HG03469 (cell line): Measurements from ENCODE around the gene NHLRC1.

Source experiments
- ATAC-seq: cut with Tn5 transposase; IDR thresholded peaks from one replicate; pipeline ENCODE4 v1.9.1; 2021; ENCODE audit warnings: mild to moderate bottlenecking, moderate library complexity, moderate number of reproducible peaks; ENCODE audit not compliant: unreplicated experiment

The NHLRC1 gene

GRCh38 chr6:18139935-18140621 lies 17.6 kb upstream of the NHLRC1 start:
- ATAC-seq = no peak

GRCh38 chr6:18138906-18139305 lies 16.4 kb upstream of the NHLRC1 start:
- no peak for ATAC-seq

DNA sequence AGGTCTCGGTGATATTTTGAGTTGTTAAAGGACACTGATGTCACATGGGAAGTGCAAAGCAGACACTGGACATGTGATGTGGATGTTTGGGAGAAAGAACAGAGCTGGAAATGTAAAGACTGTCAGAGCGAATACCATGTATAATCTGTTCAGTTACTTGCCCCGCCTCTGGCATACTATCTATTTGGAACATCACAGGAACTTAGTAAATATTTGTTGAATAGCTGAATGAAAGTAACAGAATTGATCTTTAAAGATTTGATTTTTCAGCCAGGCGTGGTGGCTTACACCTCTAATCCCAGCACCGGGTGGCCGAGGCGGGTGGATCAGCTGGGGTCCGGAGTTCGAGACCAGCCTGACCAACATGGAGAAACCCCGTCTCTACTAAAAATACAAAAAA lies 13.8 kb upstream of the NHLRC1 start:
- no peak for ATAC-seq

- ATAC-seq = no peak
These were observed 12.7 kb upstream of the NHLRC1 start for GRCh38 chr6:18135171-18135570.

GRCh38 chr6:18132346-18132745 lies 9.9 kb upstream of the NHLRC1 start:
- no peak for ATAC-seq

- ATAC-seq = no peak
These were observed 3.6 kb upstream of the NHLRC1 start for GRCh38 chr6:18126121-18126520.

DNA sequence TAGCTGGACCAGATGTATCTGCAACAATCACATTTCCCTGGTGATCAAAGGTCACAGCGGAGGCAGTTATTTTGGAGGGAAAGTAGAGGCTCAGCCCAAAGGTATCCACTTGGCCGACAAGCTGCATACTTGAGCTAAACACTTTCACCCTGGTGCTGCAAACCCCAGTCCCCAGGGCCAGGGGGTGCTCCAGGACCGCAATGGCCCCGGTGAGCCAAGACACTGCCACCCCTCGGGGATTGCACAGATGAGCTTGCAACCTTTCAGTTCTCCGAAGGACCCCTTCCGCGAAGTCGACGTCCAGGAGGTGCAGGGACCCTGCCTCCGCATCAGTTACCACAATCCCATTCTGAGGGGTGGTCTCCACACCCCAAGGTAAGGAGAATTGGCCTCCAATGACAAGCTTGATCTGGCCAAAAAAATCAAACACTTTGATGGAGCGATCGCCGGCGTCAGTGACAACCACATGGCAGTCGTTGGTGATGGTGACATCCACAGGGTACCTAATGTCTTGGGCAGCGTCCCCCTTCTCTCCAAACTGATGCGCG lies 823 bp downstream of the NHLRC1 start:
- ATAC-seq = no peak

- no peak for ATAC-seq
These were observed 3.2 kb downstream of the NHLRC1 start for GRCh38 chr6:18119236-18119635.

DNA sequence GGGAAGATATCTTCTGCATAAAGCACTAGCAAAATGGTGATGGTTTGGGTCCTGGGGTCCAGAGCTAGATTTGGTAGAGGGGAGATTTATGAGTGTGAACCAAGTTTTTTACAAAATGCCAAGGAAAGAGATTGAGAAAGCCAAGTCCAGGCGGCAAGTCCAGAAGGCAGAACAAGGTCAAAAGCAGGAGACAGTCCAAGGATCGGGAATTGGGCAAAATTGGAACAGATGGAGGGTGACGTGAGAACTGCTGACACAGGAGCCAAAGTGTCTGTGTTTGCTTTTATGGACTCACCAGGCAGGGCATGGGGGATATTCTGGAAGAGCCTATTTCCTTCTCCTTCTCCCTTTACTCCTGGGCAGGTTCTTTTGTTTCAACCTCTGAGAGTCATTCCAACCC lies 4.1 kb downstream of the NHLRC1 start:
- ATAC-seq = no peak

GRCh38 chr6:18117136-18117535 lies 5.3 kb downstream of the NHLRC1 start:
- no peak for ATAC-seq

- ATAC-seq = no peak
These were observed 7.1 kb downstream of the NHLRC1 start for GRCh38 chr6:18115356-18115755.

DNA sequence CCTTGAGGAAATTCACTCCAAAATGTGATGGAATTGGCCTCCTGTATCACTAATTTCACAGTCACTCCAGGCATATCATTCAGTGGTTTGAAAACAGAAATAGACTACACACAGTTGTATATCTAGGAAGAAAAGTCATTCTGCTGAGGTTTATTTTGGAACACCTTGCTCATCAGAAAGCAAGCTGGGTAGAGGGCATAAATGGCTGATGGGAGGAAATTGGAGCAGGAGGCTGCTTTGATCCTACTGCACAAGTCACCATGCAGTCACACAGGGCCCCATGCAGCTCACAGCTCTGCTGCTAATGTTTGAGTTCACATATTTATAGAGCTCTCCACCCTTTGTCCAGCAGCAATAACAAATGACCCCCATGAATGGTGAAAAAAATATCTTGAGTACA lies 12.3 kb downstream of the NHLRC1 start:
- ATAC-seq = no peak

DNA sequence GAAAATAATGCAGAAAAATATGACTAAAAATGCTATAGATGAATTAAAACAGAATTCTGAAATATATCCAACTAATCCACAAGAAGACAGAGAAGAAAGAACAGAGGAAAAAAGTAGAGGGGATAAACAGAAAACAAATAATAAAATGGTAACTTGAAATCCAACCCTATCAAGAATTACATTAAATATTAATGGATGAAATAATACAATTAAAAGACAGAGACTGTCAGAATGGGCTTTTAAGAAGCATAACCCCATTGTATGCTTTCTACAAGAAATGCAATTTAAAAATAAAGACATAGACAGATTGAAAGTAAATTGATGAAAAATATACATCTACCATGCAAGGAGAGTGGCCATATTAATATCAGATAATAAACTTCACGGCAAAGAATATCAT lies 15.4 kb downstream of the NHLRC1 start:
- no peak for ATAC-seq

DNA sequence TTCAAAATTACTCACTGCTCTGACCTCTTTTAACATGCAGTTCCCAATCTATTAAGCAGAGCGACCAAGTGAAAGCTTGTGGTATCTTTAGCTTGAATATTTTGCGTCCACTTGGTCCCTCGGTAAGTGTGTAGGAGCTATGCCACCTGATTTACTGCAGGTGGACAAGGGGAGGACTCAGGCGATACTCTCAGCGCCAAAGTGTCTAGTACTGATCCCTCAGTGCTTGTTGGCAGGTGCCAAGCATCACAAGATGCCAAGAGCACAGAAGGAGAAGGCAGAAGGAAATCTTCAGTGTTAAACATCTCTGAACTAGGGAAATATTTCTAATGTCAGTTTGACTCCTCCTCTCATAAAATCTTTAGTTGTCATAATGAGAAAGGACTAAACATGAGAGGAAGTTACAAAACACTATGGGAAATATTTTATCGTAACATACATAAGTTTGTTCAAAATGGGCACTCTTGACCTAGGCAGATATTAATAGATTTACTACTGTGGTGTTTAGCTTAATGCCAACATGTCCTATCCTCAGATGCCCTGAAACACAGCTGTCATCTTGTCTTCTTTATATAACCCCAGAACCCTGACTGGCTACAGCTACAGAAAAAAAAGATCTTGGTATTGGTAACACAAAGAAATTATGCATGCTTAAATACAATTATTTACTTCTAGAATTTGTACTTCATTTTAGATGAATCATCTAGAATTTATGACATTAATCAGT lies 19.5 kb downstream of the NHLRC1 start:
- ATAC-seq = no peak

GRCh38 chr6:18101873-18102272 lies 20.6 kb downstream of the NHLRC1 start:
- no peak for ATAC-seq

GRCh38 chr6:18101271-18101670 lies 21.2 kb downstream of the NHLRC1 start:
- ATAC-seq = no peak

DNA sequence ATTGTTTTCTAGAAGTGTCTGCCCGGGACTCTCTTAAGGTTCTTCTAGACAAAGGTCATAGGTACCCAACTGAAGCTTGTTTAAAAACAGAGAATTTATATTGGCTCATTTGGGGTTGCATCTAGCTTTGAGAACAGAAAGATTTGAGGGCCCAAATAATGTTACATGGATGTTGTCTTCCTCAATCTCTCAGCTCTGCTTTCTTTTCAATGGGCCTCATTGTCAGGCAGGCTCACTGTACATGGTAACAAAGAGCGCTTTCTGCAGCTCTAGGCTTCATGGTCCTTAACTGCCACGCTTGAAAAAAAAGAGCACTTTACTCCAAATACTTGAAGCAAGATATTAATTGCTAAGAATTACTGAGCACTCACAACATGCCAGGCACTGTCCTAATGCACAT lies 22.2 kb downstream of the NHLRC1 start:
- no peak for ATAC-seq

- ATAC-seq = no peak
These were observed 23.0 kb downstream of the NHLRC1 start for GRCh38 chr6:18099511-18099910.

GRCh38 chr6:18096423-18096822 lies 26.1 kb downstream of the NHLRC1 start:
- ATAC-seq = no peak

DNA sequence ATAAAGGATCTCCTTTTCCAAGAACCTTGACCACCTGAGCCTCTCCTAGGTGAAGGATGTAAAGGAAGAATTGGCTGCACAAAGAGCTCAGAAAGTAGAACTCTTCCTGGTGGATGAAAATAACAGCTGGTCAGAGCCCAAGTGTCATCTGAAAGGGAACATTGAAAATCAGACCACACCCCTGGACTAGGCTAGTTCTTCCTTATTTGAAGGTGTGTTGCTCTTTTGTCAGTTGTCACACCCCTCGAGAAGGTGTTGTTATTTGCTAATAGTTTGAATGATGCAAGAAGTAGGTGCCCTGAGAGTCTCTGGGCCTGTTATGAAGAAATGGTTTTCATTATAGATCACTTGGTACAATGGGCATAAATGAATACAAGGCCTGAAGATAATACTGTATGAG lies 31.1 kb downstream of the NHLRC1 start:
- ATAC-seq = no peak

GRCh38 chr6:18090349-18090786 lies 32.1 kb downstream of the NHLRC1 start:
- ATAC-seq = no peak
